ENCODE measurements around the gene PRRG1.

DNA sequence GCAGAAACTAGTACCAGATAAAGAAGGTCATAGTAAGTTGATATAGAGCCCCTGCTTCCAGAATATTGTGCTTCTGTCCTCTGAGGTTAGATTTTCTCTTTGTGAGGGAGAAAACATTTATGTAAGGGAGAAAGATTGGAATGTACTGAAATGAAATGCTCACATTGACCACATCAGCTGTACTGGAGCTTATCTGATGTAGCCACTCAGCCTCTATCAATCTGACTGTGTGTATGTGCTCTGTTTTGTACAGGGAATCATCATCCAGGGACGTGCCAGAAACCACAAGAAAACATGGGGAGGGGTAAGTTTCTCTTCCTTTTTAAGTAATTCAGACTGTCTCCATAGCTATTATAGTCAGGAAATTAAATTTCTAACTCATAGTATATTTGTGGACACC, 56.8 kb downstream of the PRRG1 start:
- TF ChIP-seq CTCF (conservative IDR thresholded peaks at IDR 0.05) = no peak
- no peak for TF ChIP-seq EZH2 (IDR thresholded peaks at IDR 0.05; ENCODE audit: low read depth)
